HG03060 (cell line): ENCODE measurements around the gene TBX2.

ENCODE experiments used
- ATAC-seq: cut with Tn5 transposase; IDR thresholded peaks from one replicate; pipeline ENCODE4 v1.9.1; 2021; ENCODE audit warnings: low read depth, moderate number of reproducible peaks; ENCODE audit not compliant: unreplicated experiment

The TBX2 gene

DNA sequence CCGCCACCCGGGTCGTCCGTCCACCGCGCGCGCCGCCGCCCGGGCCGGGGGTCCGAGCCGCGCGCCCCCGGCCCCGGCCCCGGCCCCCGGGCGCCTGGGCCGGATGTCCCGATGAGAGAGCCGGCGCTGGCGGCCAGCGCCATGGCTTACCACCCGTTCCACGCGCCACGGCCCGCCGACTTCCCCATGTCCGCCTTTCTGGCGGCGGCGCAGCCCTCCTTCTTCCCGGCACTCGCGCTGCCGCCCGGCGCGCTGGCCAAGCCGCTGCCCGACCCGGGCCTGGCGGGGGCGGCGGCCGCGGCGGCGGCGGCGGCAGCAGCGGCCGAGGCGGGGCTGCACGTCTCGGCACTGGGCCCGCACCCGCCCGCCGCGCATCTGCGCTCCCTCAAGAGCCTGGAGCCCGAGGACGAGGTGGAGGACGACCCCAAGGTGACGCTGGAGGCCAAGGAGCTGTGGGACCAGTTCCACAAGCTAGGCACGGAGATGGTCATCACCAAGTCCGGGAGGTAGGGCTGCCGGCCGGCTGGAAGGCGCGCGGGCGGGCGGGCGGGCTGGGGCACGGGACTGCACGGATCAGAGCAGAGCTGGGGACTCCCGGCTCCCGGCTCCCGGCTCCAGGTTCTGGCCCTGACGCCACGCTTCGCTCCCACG, 548 bp downstream of the TBX2 start:
- ATAC-seq: no peak

DNA sequence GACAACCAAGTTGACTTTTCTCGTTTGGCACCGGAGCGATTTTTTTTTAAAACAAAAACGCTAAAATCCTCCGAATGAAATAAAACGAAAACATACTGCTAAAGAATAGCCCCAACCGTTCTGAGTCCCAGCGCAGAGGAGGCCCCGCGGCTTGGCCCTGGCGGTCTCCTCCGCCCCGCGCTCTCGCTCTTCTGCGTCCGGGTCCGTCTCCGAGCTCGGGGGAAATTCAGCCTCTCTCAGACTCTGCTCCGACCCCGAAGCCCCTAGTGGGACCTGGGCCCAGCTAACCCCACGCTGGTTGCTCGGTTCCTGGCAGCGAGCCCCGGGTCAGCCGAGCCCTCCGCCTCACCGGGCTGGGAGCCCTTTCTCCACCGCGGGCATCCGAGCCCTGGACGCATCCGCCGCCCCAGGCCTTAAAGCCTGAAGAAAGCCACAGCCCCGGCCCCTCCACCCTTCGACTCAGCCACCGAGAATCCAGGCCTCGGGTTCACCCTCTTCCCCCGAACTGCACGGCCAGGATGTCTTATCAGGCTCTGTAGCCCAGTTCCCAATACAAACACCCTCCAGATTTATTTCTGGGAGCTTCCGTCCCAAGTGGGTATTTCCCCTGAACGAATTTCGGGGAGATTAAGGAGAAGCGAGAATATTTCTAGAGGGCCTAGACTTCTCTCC, 1.2 kb downstream of the TBX2 start:
- ATAC-seq: no peak

DNA sequence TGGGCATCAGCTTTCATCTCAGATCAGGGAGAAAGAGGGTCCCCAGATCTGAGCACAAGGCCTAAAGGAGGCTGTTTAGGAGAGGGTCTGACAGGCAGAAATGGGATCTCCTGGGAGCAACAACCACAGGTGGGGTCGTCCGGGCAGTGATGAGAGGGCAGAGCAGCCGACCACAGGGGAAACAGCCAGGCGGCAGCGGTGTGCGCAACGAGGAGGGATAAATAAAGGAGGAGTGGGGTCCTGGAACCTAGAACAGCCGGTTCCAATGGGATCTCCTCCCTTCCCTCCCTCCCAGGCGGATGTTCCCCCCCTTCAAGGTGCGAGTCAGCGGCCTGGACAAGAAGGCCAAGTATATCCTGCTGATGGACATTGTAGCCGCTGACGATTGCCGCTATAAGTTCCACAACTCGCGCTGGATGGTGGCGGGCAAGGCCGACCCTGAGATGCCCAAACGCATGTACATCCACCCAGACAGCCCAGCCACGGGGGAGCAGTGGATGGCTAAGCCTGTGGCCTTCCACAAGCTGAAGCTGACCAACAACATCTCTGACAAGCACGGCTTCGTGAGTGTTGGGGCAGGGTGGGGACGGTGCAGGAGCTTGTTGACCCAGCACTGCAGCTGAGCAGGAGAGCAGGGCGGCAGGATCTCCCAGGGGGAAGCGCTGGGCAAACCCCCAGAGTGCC, 1.9 kb downstream of the TBX2 start:
- ATAC-seq: no peak

DNA sequence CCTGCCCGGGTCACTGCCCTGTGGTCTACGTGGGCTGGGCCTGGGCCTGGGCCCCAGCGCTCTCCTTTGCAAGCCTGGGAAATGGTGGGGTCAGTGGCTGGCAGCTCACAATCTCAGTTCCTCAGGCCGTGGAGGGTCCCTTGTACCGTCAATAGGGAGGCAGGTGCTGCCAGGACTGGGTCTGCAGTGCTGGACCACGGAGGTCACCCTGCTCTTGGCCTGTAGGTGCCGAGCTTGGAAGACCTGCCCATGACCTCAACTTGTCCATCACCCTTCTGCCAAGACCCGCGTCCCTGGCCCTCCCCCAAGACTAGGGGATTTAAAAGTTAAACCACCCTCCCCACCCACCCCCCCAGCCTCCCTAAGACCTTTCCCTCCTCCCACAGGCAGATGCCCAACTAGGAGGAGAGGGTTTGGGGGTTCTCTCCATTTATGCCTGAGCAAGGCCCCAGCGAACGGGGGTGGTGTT, 2.5 kb downstream of the TBX2 start:
- ATAC-seq: no peak

DNA sequence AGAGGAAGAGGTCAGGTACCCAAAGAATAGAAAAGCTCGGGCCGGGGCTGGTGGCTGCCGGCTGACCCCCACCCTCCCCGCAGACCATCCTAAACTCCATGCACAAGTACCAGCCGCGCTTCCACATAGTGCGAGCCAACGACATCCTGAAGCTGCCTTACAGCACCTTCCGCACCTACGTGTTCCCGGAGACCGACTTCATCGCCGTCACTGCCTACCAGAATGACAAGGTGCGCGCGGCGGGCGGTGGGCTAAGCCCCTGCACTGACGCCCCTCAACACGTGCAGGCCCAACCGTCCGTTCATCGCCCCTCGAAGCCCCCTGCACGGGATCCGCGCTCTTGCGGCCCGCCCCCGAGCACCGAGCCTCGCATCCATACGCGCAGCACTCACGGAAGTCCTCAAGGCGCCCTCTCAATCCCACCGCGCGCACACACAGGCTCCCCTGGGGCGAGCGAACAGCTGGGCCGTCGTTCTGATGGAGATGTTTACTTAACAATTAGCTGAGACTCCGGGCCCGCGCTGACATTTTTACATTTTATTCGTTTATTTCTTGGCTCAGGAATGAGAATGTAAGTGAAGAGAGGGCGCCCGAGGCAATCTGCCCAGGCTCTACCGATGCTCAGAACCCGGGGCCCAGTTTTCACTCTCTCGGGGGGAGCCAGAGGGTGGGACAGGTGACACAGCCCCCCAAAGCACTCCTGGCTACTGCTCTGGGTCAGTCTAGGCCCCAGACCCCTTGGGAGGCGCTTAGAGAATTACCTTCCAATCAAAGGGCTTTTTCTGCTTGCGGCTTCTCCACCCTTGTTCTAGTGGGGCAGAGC, 3.5 kb downstream of the TBX2 start:
- ATAC-seq: no peak

DNA sequence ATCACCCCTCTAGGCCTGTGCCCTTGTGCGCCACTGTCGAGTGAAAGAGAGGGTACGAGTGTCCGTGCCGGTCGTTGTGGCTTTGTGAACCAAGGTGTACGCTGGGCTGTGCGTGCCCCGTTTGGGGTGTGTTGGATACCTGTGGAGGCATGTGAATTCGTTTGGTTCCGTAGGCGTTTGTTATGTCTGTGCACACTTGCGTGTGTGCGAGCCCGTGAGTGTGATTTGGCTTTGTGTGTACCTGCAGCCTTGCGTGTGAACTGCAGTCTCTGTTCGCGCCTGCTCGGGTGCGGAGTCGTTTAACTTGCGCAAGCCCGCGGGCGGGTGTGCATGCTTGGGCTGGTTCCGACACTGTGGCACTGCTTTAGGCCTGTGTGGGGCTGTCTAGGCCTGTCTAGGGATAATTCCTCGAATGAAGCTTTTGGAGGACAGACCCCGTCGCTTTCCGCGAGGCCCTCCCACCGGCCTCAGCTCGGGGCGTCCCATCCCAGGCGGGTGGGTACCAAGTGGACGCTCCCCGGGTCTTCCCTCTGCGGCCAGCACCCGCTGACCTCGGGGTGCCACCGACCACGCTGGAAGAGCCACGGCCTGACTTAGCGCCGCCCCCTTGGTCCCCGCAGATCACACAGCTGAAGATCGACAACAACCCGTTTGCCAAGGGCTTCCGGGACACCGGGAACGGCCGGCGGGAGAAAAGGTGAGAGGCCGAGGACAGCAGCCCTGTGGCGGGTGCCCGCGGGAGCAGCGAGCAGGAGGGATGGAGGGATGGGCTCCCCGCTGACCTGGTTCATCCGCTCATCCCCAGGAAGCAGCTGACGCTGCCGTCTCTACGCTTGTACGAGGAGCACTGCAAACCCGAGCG, 4.4 kb downstream of the TBX2 start:
- no peak for ATAC-seq

DNA sequence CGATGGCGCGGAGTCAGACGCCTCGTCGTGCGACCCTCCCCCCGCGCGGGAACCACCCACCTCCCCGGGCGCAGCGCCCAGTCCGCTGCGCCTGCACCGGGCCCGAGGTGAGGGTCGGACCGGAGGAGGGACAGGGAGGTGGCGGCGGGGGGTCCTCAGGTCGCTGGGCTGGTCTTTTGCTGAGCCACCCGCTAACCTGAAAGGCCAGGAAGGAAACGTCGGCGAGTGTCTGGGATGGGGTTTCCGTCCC, 4.9 kb downstream of the TBX2 start:
- ATAC-seq: no peak

DNA sequence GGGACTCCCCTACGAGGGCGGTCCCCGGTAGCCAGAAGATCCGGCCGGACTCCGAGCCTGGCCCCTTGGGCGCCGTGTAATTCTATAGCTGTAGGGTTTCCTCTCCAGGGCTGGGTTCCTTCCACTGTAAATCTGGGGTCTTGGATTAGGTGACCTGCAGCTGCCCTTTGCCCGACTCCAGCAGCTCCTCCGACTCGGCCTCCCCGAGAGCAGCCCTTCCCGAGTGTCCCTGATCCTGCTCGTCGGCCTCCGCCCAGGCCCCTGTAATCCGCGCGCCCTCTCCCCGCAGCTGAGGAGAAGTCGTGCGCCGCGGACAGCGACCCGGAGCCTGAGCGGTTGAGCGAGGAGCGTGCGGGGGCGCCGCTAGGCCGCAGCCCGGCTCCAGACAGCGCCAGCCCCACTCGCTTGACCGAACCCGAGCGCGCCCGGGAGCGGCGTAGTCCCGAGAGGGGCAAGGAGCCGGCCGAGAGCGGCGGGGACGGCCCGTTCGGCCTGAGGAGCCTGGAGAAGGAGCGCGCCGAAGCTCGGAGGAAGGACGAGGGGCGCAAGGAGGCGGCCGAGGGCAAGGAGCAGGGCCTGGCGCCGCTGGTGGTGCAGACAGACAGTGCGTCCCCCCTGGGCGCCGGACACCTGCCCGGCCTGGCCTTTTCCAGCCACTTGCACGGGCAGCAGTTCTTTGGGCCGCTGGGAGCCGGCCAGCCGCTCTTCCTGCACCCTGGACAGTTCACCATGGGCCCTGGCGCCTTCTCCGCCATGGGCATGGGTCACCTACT, 5.5 kb downstream of the TBX2 start:
- ATAC-seq: no peak

DNA sequence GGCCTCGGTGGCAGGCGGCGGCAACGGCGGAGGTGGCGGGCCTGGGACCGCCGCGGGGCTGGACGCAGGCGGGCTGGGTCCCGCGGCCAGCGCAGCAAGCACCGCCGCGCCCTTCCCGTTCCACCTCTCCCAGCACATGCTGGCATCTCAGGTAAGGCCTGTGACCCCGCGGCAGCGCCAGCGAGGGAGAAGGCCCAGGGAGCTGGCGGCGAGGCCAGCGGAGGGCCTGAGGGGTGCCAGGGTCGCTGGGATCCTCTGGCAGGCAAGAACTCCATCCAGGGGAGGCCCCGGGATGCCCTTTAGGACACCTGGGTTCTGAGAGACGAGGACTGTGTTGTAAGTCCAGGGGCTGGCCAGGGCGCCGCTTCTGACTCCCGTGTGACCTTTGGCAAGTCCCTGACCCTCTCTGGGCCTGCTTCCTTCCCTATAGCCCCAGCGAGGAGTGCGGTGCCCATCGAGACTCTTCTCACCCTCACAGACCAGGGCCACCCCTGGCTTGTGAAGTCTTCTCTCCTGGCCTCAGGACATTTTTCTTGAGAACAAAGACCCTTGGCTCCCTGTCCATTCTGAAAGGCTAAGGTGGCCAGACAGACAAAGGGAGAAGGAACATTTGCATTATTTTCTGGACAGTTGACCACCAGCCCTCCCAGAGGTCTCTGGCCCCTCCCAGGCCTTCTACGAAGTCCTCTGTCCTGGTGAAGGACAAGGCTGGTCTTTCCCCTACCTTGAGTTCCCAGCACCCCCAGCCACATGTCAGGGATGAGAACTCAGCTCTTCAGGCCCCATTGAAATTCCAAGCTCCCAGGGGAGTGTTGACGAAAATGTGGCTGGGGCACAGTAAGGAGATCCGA, 6.3 kb downstream of the TBX2 start:
- no peak for ATAC-seq

DNA sequence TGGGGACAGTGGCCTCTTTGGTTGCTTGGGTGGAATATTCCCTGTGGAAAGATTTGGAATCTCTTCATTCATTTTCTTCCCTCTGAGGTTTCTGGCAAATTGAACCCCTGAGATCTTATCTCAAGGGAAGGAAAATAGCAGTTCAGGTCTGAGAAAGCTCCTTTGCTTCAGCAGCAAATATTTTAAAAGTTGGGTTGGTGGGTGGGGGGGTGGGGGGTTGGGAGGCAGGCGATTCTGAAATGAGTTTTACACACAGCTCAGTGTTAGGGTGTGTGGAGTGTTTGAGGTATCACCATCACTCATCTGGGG, 6.8 kb downstream of the TBX2 start:
- ATAC-seq: no peak

DNA sequence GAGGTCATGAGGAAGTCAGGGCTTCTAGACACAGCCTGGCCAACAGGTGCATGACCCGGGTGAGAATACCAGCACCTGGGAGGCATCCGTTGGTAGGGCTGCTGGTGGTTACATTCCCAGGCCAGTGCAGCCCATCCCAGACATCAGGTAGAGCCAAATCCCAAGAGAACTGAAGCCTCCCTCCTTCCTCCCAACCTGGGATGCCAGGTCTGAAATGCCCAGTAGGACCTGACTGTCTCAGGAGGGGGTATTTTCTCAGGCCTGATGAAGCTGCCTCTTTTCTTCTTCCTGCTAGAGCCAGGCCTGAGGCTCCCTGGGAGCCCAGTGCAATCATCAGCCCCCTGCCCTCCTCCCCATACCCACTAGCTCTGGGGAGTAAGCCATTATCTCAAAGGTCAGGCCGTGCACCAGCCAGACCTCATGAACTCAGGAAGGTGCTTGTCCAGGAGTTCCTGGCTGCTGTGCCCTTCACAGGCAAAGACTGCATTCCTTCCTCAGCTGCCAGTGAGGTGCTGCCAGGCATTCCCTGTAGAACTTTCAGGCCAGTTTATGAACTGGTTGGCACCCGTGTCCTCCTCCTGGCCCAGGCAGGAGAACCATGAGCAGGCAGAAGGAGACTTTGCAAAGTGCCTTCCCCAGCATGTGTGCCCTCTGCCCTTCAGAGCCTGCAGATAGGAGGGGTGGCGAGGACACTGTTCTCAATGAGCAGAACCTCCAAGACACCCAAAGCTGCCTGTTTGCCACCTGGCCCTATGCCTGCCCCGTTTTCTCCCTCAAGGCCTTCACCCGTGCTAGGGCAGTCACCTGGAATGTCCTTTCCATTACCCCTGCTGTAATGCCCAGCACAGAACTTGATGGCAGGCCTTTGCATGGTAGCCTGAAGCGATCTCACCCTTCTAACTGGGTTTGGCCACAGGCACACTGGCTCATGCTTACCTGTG, 7.6 kb downstream of the TBX2 start:
- ATAC-seq: no peak

DNA sequence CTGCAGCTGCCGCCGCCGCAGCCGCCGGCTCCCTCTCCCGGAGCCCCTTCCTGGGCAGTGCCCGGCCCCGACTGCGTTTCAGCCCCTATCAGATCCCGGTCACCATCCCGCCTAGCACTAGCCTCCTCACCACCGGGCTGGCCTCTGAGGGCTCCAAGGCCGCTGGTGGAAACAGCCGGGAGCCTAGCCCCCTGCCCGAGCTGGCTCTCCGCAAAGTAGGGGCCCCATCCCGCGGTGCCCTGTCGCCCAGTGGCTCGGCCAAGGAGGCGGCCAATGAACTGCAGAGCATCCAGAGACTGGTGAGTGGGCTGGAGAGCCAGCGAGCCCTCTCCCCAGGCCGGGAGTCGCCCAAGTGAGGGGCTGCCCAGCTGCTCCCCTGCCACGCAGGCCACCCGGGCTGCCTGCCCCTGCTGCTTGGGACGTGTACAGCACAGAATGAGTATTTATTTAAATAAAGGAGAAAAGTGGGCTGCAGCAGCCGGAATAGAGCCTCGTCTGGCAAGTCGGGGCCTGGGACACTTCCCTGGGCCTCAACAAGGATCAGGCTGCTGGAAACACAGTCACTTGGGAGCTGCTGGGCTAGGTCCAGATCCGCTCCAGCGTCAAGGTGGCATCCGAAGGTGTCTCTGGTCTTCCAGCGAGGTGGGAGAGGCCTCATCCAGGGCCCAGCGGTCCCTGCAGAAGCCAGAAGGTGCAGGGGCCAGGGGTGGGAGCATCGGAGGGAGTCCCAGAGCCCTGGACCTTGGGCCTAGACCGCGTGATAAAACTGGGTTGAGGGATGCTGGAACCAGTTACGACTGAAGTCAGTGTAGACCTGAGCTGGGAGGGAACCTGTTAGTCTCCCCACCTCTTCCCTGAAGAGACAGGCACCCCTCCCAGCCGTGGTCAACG, 8.8 kb downstream of the TBX2 start:
- no peak for ATAC-seq

DNA sequence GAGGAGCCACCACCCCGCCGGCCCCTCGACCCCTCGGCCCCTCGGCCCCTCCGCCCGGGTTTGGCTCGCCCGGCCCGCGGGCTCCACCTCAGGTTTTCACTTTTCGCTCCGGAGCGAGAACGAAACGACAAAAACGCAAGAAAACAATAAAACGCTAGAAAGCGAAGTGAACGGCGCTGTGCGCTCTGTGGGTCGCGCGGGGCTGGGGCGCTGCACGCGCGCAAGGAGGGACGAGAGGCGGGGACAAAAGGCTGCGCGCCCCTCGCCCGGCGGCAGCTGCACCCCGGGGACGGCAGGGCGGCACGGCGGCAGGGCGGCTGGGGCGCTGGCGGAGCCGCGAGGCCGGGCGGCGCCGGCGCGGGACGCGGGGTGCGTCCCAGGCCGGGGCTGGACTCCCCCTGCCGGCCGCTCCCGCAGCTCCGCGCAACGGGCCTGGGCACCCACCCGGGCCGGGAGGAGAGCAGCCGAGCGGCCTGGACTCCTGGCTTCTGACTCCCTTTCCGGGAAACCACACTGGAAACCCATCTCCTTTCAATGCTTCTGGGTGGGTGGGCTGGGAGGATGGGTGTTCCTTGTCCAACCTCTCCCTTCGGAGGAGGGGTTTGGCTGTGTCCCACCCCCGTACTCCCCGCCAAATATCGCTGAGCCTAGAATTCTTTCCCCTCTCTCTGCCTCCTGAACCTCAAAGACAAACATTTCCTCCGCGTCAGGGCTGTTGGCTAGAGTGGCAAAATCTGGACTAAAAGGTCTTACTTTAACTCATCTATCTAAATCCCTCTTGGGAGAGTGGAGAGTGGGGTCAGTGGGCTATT, 9.9 kb downstream of the TBX2 start:
- no peak for ATAC-seq

DNA sequence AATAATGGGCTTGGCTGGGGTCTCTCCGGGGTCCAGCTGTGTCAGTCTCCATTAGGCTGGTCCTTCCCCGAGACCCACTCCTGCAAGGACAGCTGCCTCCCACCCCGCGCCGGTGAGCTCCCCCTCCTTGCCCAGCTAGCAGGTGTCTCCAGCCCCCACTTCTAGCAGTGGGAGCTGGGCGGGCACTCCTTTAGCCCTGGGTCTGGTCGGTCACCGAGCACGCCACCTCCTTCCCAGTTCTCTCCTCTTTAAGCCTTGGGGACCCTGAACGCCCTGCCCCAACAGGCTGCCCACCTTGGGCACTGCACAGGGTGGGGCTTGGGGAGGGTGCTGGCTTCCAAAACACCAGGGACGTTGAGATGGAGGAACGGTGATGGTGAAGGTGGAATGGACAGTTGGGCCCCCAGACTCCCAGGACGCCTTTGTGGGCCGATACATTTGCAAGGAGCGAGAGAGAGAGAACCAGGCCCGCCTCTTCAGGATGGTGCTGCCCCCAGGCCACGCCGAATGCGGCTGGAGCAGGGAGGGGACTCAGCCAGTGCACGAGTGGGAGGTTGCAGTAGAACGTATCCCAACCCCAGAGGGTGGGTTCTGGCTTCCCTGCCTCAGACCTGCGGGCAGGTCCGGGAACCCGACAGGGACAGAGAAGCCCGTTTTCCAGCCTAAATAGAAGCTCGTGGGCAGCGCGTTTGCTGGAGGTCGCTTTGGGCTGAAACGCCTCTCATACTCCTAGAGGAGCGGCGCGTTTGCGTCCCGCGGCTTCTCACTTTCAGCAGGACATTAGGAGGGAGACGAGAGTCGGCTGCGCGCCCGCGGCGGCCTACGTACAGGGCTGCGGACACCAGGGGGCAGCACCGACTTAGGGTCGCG, 10.7 kb downstream of the TBX2 start:
- ATAC-seq: no peak

DNA sequence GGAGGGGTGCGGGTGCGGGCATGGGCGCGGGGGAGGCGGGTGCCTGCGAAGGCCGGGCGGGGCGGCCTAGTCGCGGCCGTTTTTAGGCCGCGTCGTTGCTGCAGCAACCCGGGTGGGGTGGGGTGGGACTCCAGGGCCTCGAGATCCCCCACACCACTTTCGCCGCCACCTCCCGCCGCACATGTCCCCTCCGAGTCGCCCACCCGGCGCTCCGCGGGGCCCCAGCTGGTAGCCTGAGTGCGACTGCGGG, 11.3 kb downstream of the TBX2 start:
- ATAC-seq: no peak
